TTC549 (cell line): Measurements from ENCODE around the gene HOXA13.

Experiments
- FAIRE-seq: peaks from 2 replicates; lab custom pipeline; 2012; peaks lifted over from hg19 to GRCh38; lab: Jason Lieb, UNC

HOXA13 gene

DNA sequence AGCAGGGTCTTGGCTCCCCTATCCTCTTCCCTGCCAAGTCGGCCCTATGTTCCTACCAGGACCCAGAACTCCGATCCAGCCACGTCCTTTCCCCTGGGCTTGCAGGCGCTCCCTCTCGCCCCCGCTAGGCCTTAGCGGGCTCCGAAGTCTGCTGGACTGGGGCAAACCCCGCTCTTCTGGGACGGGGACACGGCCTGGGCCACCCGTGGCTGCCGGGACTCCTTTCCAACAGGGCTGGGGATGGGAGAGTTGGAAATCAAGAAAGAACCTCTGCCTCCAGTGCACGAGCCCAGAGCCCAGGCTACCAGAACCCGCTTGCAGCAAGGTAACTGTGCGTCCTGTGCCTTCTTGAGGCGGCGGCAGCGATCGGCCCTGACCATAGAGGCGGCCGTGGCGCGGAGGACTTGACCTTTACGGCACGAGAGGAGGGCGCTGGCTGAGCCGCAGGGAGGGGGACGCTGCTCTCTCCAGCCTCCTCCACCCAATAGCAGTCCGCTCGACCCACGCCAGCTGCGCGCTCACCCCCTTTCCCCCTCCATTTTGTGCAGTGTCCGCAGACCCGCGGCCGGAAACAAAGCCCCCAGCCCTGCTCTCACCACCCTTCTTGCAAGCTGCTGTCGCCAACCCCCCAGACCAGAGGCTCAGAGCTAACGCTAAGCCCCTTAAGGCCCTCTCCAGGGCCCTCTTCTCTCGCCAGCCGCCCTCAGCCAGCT lies 7.9 kb downstream of the HOXA13 start:
- FAIRE-seq, result no peak

DNA sequence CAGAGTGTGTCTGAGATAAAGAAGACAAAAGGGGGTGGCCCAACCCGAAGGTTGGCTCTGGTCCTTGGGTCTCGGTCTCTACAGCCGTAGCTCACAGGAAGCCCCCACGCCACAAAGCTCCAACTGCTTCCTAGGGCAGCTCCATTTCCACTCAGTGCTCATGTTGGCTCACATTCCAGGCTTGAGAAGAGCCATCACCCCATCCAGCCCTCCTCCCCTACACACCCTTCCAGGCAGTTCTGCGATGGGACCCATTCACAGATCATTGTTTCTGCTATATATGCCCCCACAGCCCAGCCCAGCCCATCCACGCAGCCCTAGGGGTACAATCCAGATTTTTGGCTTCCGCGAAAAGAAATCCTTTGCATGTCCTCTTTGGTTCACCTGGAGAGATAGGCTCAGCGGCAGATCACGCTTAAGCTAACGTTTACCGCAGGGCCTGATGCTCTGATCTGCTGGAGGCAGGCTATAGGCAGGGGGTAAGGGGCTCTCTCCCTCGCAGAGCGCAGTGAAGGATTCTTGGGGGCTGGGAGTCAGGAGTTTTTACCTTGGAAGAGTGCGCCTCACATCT lies 8.6 kb downstream of the HOXA13 start:
- no peak for FAIRE-seq

DNA sequence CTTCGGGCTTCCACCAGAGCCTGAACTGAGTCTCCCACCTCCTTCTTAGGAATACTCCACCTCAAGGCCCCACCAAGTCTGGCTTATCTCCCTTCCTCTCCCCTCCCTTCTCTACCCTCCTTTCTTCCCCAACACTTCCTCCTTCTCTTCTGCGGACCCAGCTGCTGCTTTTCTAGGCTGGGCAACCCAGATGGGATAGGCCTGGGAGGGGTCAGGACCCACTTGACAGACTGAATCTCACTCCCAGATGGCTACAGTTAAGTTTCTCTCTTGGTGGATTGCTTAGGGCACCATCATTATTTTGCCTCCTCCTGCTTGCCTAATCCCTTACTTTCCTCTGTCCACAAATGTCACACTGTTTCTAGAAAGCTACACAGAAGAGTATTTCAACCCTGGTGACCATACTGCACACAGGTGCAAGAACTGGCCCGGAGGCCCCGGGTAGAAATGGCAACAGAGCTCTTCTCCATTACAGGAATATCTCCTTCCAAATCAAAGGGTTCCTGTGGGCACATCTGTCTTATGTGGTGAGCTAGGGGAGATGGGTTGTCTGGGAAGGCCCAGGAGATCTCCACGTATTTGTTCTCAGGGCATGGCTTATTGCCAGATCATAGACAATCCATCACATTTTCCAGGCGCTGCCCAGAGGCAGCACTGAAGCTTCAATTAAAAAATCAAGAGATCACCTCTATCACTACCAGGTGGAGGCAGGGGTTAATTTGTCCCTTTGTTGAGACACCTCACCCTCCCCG lies 9.7 kb downstream of the HOXA13 start:
- no peak for FAIRE-seq

DNA sequence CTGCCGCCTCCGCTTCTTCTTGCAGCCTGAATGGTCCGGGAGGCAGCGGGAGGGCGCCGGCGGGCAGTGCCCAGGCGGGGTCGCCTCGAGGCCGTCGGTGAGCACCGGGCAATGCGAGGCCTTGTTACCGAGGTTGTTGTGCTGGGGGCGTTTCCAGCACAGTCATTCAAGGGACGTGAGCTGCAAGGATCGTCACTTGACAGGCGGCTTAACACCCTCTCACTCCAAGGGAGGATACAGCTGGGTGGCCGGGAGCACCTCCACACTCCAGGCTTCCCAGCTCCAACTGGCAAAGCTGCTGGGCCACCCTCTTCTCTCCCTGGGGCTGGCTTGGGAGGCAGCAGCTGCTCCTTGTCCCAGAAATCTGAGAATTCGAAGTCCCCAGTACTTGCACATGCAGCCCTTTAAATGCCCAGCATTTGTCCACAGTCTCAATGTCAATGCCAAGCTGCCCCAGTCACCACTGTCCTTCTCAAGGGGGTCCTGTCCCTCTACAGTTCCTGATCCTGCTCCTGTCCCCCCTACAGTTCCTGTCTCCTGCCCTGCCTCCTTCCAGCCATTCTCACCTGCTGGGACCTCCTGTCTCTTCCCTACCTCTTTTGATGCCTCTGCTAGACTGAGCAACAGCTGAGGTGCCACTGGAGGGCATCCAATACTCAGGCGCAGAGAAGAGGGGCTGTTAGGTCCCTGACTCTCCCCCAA lies 10.4 kb downstream of the HOXA13 start:
- no peak for FAIRE-seq

DNA sequence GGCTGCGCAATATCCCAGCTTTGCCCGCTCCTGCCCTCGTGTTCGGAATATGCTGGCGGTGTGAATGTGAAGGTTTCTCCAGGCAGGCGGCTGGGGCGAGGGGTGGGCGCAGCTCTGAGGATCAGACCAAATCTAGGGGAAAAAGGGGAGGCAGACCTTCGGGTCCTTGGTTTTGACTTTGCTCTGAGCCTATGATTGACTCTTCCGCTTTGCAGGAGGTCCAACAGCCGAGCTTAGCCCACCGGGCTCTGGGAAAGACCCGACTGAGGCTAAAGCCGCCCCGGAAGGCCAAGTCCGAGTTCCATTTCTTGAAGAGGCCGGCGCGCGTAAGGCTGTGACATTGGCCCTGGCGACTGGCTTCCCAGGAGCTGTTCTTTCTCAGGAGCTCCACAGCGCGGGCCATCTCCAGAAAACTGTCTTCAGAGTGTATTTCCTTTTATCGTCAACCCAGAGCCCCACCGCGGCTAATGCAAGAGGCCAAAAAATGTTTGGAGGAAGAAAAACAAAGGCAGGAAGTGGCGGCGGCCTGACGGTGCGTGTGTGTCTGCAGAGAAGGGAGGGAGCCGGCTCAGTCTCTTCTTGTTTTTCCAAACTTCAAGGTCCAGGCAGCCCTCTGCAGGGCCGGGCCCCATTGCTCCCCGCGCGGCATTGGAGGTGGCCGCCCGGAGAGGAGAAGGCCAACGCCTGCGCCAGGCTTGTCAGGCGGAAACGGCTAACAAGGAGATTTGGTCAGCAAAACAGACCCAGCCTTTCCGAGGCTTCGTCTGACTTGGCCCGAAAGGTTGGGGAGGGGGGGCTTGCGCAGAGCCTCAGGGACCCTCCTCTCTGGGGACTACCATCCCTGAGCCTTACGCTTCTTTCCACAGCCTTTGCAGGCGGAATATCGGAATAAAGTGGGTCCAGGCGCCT lies 11.3 kb downstream of the HOXA13 start:
- FAIRE-seq, result no peak

DNA sequence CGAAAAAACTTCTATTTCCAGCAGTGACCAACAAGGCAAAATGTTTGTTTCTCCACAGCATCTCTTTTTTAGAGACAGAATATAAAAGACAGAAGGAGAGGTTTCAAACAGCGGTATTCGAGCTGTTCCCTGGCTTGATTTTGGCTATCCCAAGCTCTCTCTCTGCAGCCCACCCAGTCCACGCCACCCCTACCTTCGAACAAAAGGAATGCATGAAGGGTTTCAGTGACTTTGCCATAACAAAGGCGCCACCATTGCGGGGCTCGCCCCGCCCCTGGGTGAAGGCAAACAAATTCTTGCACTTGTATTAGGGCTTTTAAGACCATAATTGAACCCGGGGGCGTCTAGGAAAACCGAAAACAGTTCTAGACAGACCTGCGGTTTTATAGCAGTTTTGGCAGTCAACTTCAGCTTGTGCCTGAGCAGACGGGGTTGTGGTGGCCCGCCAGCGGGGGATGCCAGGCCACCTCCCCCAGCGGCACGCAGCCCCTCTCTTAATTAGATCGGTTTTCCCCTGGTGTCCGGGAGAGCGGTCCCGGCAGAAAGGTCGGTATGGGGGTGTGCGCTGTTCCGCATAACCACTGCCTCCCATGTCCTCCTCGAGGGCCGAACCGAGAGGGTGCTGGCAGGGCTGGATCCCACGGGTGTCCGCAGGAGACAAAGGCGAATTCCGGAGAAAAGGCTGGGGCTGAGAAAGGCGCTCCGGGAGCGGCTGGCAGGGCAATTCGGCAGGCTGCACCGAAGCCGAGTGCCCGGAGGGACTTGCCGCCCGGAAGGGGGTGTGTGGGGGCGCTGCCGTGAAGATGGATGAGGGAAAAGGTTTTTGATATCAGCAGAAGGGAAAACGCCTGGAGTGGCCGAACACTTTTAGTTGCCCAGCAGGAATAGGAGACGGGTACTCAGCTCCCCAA lies 12.2 kb downstream of the HOXA13 start:
- no peak for FAIRE-seq

DNA sequence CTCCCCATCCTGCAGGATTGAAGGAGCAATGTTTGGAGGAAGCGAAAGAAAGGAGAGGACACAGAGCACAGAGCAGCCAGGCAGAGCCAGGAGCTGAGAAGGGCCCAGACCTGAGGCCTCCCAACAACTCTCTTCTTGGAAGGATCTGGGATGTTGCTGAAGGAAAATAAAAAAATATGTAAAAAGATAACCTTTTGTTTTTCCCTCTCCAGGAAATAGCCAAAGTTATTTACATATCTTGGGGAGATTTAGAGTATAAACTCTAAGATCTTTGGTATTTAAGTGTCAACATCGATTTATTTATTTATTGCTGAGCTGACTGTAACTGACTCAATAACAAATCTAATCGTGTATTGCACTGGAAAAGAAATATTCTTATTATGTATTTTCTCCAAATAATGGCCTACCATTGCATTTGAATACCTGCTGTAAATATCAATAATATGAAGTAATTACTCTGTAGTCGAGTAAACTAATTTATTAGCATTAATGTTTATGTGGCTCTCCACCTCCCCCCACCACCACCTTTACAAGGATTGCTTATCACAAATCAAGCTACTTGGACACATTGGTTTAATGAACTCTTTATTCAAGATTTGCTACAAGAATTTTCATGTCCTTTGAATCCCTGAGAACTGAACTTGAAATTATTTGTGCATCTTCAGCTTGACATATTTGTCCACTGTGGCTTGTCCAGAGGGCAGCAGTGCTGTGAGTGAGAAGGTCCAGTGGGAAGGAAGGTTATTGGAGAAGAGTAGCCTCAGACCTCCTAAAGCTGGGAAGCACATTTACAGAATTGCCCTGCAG lies 13.0 kb downstream of the HOXA13 start:
- no peak for FAIRE-seq

DNA sequence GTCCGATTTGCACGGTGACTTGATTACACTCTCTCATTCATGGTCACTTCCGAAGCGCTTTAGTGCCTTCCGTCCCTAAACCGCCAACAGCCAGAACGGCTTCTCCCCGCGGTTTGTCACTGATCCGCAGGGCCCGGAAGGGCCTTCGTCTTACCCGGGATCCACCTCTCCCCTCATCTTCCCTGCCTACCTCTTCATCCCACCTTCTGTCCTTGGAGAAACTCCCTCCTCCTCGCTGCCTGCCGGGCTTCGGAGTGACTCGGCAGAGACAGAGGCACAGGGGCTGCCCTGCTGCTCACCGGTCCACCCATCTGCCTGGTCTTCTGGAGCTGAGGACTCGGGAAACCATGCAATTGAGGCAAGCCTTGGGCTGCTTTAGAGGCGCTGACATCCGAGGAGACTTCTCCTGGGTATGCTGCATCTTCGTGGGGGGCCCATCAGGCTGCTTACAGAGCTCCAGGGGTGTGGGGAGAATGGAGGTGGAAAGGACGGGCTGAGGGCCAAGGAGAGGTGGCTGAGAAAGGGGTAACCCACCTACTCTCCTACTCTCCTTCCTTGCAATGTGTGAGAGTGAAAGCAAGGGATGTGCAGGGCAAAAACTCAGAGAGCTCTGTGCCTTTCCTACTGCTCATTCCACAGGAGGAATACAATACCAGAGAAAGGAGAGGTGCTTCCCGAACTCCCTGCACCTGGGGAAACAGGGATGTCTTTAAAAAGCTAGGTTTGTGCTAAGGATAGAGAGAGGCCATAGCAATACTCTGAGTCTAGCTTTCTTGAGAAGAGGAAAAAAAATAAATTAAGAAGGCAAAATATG lies 13.8 kb downstream of the HOXA13 start:
- no peak for FAIRE-seq

DNA sequence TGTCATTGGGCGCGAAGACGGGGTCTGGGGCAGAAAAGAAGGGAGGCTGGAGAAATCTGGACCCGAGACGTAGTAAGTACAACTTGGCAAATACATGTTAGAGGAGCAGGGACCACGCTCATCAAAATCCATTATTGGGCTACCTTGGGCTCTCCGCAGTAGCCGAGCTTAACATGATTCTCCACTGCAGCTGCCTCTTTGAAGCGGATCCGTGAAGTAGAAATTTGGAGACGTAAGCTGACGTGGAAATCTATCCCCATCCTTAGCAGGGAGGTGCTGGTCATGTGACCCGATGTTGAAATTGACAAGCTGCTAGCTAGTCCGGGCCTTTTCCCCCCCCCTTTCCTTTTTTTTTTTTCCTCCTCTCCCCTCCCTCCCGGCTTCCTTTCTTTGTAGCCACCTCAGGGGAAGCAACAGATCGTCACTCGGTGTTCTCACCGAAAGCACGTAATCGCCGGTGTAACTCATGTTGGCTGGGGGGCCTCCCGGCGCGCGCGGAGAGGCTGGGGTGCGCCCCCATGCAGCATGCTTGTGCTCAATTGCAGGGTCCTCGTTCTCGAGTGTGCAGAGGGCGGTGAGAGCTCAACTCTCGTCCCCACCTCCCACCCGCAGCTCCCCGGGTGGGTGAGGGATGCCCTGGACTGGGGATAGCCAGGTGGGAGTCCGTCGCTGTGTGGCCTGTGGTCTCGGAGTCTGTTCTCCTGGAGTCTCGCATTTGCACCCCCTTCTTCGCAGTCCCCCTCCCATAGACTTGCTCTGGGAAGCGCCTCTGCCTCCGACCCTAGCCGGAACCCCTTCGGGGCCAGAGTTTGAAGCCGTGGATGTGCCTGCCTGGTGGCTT lies 14.7 kb downstream of the HOXA13 start, which contains the start of gene HOXA11:
Gene HOXA11 (minus strand): TSS at position 220 of the 841 bp plus-strand sequence. CDS start 88 bp downstream, at position 132.
- no peak for FAIRE-seq

DNA sequence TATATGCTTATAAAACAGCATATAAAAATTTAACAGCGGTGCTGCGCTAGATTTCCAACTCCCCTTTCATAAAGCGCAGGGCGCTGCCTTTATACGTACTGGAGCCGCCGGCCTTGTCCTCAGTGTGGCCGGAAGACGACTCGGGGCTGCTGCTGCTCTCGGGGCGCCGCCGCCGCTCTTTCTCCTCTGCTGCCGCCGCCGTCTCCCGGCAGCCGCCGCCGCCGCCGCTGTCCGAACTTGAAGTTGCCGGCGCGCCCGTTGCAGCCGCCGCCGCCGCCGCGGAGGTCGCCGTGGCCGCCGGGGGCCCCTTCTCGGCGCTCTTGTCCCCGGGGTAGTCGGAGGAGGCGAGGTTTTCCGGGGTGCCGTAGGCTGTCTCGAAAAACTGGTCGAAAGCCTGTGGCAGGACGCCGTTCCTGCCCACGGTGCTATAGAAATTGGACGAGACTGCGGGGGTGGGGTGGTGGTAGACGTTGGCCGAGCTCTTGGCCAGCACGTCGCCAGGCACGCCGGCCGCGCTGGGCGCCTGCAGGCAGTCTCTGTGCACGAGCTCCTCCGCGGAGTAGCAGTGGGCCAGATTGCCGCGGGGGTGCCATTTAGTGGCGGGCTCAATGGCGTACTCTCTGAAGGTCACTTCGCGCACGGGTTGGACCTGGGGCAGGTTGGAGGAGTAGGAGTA lies 15.4 kb downstream of the HOXA13 start:
- no peak for FAIRE-seq

DNA sequence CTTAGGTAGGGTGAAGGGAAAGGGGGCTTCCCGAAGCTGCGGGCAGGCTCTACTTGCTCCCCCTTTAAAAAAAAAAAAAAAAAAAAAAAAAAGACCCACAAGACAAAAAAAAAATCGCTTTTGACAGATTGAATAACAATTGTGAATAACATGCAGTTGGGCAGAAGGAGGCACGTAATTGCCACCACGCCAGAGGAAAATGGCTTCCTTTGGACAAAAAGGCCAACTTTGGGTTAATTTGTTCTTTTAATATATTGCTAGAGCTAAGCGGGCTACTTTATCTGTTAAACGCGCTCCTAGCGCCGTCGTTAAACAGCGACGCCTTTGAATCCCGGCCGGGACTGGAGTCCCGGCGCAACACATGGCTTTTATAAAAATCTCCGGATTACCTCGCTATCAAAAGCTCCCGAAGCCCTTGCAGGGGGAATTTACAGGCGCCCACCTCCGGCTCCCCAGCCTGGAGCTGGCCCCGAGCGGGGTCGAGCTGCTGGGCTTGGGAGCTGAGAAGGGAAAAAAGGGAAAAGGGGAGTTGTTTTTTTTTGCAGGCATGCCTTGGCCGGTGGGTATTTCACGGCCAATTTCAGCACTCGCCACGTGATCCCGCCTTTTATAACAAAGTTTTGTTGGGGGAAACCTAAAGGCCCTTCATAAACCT lies 16.1 kb downstream of the HOXA13 start:
- FAIRE-seq, result no peak

DNA sequence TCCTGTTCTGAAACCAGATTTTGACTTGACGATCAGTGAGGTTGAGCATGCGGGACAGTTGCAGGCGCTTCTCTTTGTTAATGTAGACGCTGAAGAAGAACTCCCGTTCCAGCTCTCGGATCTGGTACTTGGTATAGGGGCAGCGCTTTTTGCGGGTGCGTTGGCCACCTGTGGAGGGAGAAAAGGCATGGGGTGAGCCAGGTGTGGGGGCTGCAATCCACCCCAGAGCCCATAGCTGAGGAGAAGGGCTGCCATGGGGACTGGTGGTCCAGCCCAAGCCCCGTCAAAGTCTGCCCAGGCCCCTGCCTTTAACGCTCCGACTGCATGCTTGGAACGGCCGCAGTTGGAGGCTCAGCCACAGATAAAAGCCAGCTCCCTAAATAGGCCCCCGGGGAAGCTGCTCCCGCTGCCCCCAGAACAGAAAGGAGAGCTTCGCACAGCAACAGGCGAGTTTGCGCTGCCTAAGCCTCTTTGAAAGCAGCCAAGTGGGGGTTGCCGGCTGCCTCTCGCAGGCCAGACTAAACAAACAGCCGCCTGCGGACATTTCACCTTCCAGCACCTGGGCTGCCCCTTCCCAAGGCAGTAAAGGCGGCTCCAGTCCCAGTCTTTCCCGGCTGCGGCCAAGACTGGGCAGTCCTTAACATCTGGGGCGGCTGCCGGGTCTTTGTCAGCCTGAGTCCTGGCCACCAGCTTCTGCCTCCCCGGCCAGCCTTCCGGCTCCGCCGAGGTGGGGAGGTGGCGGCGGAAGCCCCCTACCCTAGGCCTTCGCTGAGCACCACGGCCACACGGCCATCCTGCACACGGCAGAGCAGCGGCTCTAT lies 16.8 kb downstream of the HOXA13 start:
- FAIRE-seq, result no peak

DNA sequence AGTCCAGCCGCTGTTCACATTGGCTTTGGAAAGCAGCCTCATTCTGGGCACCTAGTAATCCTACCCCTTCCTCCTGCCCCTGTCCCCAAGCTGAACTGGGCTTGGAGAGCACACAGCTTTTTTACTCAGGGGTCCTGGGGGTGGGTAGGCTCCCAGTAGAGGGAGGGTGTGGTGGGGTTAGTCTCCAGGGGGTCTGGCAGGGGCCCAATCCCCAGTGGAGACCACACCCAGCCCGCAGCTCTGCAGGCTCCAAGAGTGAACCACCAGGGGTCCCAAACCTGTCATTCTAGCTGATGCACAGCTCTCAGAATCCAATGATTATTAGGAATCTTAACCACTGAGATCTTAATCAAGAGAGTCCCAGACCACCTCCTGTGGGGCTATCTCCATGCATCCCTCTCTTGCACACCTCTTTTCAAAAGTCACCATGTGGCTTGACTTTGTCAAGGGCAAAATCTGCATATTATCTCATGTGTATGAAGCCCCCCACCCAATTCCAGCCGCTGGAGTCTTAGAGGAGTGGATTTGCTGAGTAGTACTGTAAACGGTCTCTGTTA lies 17.5 kb downstream of the HOXA13 start:
- no peak for FAIRE-seq

DNA sequence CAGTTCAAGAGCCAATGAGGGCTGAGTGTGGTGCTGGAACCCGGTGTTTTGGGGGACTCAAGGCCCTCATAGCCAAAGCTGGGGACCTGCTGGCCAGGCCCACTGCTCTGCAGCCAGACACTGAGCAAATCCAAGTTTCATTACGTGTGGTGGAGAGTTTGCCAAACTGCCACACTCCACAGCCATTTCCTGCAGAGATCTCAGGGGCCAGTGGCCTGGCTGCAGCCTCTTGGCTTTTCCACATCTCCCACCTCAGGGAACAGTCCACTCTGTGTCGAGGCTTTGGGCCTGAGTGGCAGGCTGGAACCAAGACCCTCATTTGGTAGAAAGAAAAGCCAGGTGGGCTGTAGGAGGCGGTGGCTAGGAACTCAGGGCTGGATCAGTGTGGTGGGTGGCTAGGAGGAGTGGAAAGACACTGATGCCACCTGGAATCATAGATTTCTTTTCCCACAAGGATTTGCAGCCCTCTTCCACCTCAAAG lies 18.1 kb downstream of the HOXA13 start:
- no peak for FAIRE-seq
